ENCODE data around the gene SLIT2.

DNA sequence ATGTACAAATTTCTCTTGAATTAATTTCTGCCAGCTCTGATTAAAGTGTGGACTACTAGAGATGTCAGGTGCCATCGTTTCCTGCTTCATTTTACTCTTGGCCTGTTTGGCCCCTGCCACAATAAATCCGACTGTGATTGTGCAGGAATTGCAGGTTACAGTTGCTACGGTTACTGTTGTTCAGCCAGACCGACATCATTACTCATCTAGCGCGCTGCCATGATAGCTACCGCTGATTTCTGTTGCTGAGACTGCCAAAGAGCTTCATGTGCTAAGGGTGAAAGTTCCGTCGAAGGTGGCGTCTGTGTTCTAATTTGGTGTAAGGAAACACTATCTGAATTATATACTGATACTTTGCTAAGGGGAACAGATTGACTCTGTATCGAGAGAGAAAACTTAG is 22.1 kb downstream of the SLIT2 start:
- TF ChIP-seq, protein P1, sequence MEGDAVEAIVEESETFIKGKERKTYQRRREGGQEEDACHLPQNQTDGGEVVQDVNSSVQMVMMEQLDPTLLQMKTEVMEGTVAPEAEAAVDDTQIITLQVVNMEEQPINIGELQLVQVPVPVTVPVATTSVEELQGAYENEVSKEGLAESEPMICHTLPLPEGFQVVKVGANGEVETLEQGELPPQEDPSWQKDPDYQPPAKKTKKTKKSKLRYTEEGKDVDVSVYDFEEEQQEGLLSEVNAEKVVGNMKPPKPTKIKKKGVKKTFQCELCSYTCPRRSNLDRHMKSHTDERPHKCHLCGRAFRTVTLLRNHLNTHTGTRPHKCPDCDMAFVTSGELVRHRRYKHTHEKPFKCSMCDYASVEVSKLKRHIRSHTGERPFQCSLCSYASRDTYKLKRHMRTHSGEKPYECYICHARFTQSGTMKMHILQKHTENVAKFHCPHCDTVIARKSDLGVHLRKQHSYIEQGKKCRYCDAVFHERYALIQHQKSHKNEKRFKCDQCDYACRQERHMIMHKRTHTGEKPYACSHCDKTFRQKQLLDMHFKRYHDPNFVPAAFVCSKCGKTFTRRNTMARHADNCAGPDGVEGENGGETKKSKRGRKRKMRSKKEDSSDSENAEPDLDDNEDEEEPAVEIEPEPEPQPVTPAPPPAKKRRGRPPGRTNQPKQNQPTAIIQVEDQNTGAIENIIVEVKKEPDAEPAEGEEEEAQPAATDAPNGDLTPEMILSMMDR (IDR thresholded peaks at IDR 0.05; ENCODE audit: low read depth, low read length): no peak
- TF ChIP-seq POLR2A (IDR thresholded peaks at IDR 0.05; ENCODE audit: extremely low read depth, insufficient read length): no peak
- TF ChIP-seq, protein P2, sequence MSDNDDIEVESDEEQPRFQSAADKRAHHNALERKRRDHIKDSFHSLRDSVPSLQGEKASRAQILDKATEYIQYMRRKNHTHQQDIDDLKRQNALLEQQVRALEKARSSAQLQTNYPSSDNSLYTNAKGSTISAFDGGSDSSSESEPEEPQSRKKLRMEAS (IDR thresholded peaks at IDR 0.05; ENCODE audit: low read depth, low read length): no peak
